ENCODE data around the gene OTOP2.

GRCh38 chr17:74882517-74883240 lies 41.4 kb upstream of the OTOP2 start:
- TF ChIP-seq CTCF (conservative IDR thresholded peaks at IDR 0.05; ENCODE audit: low read depth, low read length) (no peak), MAFK (IDR thresholded peaks at IDR 0.05; ENCODE audit: low read depth, low read length) (no peak), SMC3 (IDR thresholded peaks at IDR 0.05; ENCODE audit: low read depth, low read length) (no peak), CHD1 (IDR thresholded peaks at IDR 0.05; ENCODE audit: low read depth, low read length) (no peak), ELK1 (IDR thresholded peaks at IDR 0.05; ENCODE audit: borderline replicate concordance, low read depth, low read length) (no peak), POLR2A (IDR thresholded peaks at IDR 0.05; ENCODE audit: low read depth, low read length) (no peak), RCOR1 (IDR thresholded peaks at IDR 0.05; ENCODE audit: insufficient replicate concordance, low read length) (no peak), USF2 (IDR thresholded peaks at IDR 0.05; ENCODE audit: low read depth, low read length) (no peak), RFX5 (IDR thresholded peaks at IDR 0.05; ENCODE audit: low read depth, low read length) (no peak), CEBPB (IDR thresholded peaks at IDR 0.05; ENCODE audit: low read depth, low read length) (no peak), RAD21 (IDR thresholded peaks at IDR 0.05; ENCODE audit: low read length) (no peak), MXI1 (IDR thresholded peaks at IDR 0.05; ENCODE audit: borderline replicate concordance, low read depth, low read length) (no peak), BHLHE40 (IDR thresholded peaks at IDR 0.05; ENCODE audit: low read depth, low read length) (no peak)

Data from IMR-90 (cell line).